ENCODE measurements around the gene WRAP73. TPM values are rescaled to one million over a fixed set of nuclear protein-coding genes. Genes with fewer than 3 reads are reported as not detected.

The WRAP73 gene
- total RNA-seq, 1 donor from 2014 or later, result 32.5 TPM

GRCh38 chr1:3617806-3618345 lies 32.0 kb downstream of the WRAP73 start:
- intact Hi-C loops (cut with micrococcal nuclease), result no loop called here

- intact Hi-C loops (cut with micrococcal nuclease), result no loop called here
These were observed 33.0 kb downstream of the WRAP73 start for GRCh38 chr1:3616861-3617260.

- intact Hi-C loops (cut with micrococcal nuclease), result no loop called here
These were observed 34.9 kb downstream of the WRAP73 start for GRCh38 chr1:3614755-3615742.

- intact Hi-C loops (cut with micrococcal nuclease), result no loop called here
These were observed 37.8 kb downstream of the WRAP73 start for GRCh38 chr1:3612123-3612522.

GRCh38 chr1:3611170-3612019 lies 38.5 kb downstream of the WRAP73 start, which contains the start of gene MEGF6:
MEGF6 (minus strand) TSS chr1:3611508; CDS start chr1:3611268, 240 bp downstream.
- intact Hi-C loops (cut with micrococcal nuclease), result no loop called here

- intact Hi-C loops (cut with micrococcal nuclease), result no loop called here
These were observed 39.3 kb downstream of the WRAP73 start for GRCh38 chr1:3610527-3611169.

- intact Hi-C loops (cut with micrococcal nuclease), result no loop called here
These were observed 40.0 kb downstream of the WRAP73 start for GRCh38 chr1:3609769-3610526.

GRCh38 chr1:3609016-3609768 lies 40.7 kb downstream of the WRAP73 start:
- intact Hi-C loops (cut with micrococcal nuclease), result no loop called here

GRCh38 chr1:3608154-3608553 lies 41.7 kb downstream of the WRAP73 start:
- intact Hi-C loops (cut with micrococcal nuclease), result no loop called here

- intact Hi-C loops (cut with micrococcal nuclease), result no loop called here
These were observed 42.2 kb downstream of the WRAP73 start for GRCh38 chr1:3607703-3608065.

- intact Hi-C loops (cut with micrococcal nuclease), result no loop called here
These were observed 42.9 kb downstream of the WRAP73 start for GRCh38 chr1:3606779-3607702.

GRCh38 chr1:3604997-3605823 lies 44.7 kb downstream of the WRAP73 start:
- intact Hi-C loops (cut with micrococcal nuclease), result no loop called here

- intact Hi-C loops (cut with micrococcal nuclease), result no loop called here
These were observed 45.4 kb downstream of the WRAP73 start for GRCh38 chr1:3604468-3604974.

- intact Hi-C loops (cut with micrococcal nuclease), result no loop called here
These were observed 46.1 kb downstream of the WRAP73 start for GRCh38 chr1:3603571-3604467.

GRCh38 chr1:3603156-3603555 lies 46.7 kb downstream of the WRAP73 start:
- intact Hi-C loops (cut with micrococcal nuclease), result no loop called here

- intact Hi-C loops (cut with micrococcal nuclease), result no loop called here
These were observed 47.5 kb downstream of the WRAP73 start for GRCh38 chr1:3602375-3602774.

- intact Hi-C loops (cut with micrococcal nuclease), result no loop called here
These were observed 48.2 kb downstream of the WRAP73 start for GRCh38 chr1:3601743-3602142.
